ENCODE measurements around the gene HSBP1L1.
A peak's percentile ranks its signal among the peaks of the same experiment; 100 is the strongest.

HSBP1L1 gene

GRCh38 chr18:79964330-79965118 lies at the start of gene HSBP1L1:
TSS of gene HSBP1L1 (plus strand) at chr18:79964643. CDS start at chr18:79964736, 93 bp downstream.
- DNase-seq = peak; percentile 41

GRCh38 chr18:79915161-79916127 lies 49.0 kb upstream of the HSBP1L1 start:
- no peak for DNase-seq

GRCh38 chr18:79916128-79916494 lies 48.3 kb upstream of the HSBP1L1 start:
- DNase-seq = no peak

- DNase-seq = no peak
These were observed 47.8 kb upstream of the HSBP1L1 start for GRCh38 chr18:79916546-79917168.

GRCh38 chr18:79917169-79917852 lies 47.1 kb upstream of the HSBP1L1 start:
- no peak for DNase-seq

- no peak for DNase-seq
These were observed 46.4 kb upstream of the HSBP1L1 start for GRCh38 chr18:79917853-79918614.

GRCh38 chr18:79918615-79919011 lies 45.8 kb upstream of the HSBP1L1 start:
- DNase-seq = no peak

- DNase-seq = no peak
These were observed 45.4 kb upstream of the HSBP1L1 start for GRCh38 chr18:79919089-79919488.

- no peak for DNase-seq
These were observed 42.2 kb upstream of the HSBP1L1 start for GRCh38 chr18:79921984-79922965.

- no peak for DNase-seq
These were observed 41.5 kb upstream of the HSBP1L1 start for GRCh38 chr18:79922971-79923411.

GRCh38 chr18:79923896-79924585 lies 40.4 kb upstream of the HSBP1L1 start:
- DNase-seq = no peak

GRCh38 chr18:79924814-79925731 lies 39.4 kb upstream of the HSBP1L1 start:
- DNase-seq = no peak

GRCh38 chr18:79926306-79926705 lies 38.1 kb upstream of the HSBP1L1 start:
- no peak for DNase-seq

- no peak for DNase-seq
These were observed 37.5 kb upstream of the HSBP1L1 start for GRCh38 chr18:79926715-79927606.

GRCh38 chr18:79927607-79928562 lies 36.6 kb upstream of the HSBP1L1 start:
- DNase-seq = no peak

- DNase-seq = no peak
These were observed 35.9 kb upstream of the HSBP1L1 start for GRCh38 chr18:79928563-79928960.
